ENCODE results near the gene WDSUB1. TPM values are rescaled to one million over a fixed set of nuclear protein-coding genes. Genes with fewer than 3 reads are reported as not detected.

Gene WDSUB1
- total RNA-seq, 1 experiment from 2014 or later, result 6.5 TPM

DNA sequence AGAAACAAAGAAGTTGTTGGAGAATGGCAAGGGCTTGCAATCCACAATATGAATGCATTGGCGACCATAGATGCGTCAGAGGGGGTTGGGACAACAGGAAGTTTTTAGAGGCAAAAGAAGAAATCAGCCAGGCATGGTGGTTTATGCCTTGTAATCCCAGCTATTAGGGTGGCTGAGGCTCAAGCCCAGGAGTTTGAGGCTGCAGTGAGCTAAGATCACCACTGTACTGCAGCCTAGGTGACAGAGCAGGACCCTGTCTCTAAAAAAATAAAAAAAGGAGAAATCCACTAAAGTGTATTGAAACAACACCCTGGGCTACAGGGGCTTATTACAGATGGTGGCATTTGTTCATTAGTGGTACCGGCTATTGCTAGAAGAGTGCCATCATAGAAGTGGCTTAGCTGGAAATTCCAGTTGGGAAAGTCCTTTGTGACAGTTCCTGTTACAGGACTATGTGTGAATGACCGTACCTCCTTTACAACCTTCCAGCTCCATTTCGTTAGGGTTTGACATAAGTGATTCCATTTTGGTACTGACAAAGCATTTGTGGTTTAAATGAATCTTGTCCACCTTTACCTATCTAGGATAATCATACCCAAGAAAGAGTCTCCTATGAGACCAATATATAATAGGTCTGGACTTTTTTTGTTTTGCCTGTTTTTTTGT is 10.7 kb upstream of the WDSUB1 start:
- ChIA-PET CTCF (interaction anchor here (1.1 kb wide), 1 partner anchor 10 kb away, joined by 4 read pairs; no protein-coding TSS in a partner anchor), POLR2A (interaction anchor here (0.6 kb wide), 1 partner anchor 1003 kb away, joined by 4 read pairs; no protein-coding TSS in a partner anchor)
- H3K4me3 Mint-ChIP-seq (ENCODE audit: unreplicated experiment), result no peak overlapping the region
- H3K27ac Mint-ChIP-seq (ENCODE audit: low read depth, unreplicated experiment), result no peak overlapping the region
- H3K4me1 Mint-ChIP-seq (ENCODE audit: insufficient read depth, unreplicated experiment), result no peaks in the 10 kb centered on the region
- no TSS peak for BruUV-seq (replicated peaks)
- H3K36me3 Mint-ChIP-seq (ENCODE audit: insufficient read depth, unreplicated experiment), result peaks cover 4% of the 10 kb centered on the region
- intact Hi-C loops (cut with micrococcal nuclease), result no loop called here
- TF ChIP-seq, protein P1, sequence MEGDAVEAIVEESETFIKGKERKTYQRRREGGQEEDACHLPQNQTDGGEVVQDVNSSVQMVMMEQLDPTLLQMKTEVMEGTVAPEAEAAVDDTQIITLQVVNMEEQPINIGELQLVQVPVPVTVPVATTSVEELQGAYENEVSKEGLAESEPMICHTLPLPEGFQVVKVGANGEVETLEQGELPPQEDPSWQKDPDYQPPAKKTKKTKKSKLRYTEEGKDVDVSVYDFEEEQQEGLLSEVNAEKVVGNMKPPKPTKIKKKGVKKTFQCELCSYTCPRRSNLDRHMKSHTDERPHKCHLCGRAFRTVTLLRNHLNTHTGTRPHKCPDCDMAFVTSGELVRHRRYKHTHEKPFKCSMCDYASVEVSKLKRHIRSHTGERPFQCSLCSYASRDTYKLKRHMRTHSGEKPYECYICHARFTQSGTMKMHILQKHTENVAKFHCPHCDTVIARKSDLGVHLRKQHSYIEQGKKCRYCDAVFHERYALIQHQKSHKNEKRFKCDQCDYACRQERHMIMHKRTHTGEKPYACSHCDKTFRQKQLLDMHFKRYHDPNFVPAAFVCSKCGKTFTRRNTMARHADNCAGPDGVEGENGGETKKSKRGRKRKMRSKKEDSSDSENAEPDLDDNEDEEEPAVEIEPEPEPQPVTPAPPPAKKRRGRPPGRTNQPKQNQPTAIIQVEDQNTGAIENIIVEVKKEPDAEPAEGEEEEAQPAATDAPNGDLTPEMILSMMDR (IDR thresholded peaks at IDR 0.05; ENCODE audit: unreplicated experiment), result no peak
- no peaks in the 10 kb centered on the region for H3K9me3 Mint-ChIP-seq (ENCODE audit: unreplicated experiment)
- H3K27me3 Mint-ChIP-seq (ENCODE audit: insufficient read depth, unreplicated experiment), result no peaks in the 10 kb centered on the region
- no peak for DNase-seq (ENCODE audit: unreplicated experiment)

DNA sequence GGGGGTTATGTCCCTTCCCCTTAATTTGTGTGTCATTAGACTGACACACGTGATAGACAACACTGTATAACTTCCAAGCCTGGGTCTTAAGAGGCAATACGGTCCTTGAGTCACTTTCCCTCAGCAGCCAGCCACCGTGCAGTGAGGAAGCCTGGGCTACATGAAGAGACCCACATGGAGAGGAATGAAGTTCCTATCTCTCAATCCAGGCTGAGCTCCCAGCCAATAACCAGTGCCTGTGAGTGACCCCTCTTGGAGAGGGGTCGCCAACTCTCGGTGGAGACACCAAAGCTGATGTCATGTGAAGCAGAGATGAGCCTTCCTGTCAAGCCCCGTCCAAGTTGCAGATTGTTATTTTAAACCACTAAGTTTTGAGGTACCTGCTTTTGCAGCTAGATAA is 5.7 kb upstream of the WDSUB1 start:
- TF ChIP-seq, protein P1 (IDR thresholded peaks at IDR 0.05; ENCODE audit: unreplicated experiment), result no peak
- ChIA-PET CTCF (no interaction called here), POLR2A (interaction anchor here (0.7 kb wide), 1 partner anchor 445 kb away, joined by 3 read pairs; no protein-coding TSS in a partner anchor)
- H3K4me1 Mint-ChIP-seq (ENCODE audit: insufficient read depth, unreplicated experiment), result peaks cover 17% of the 10 kb centered on the region
- no TSS peak for BruUV-seq (replicated peaks)
- DNase-seq (ENCODE audit: unreplicated experiment), result no peak
- intact Hi-C loops (cut with micrococcal nuclease), result no loop called here
- no peak overlapping the region for H3K27ac Mint-ChIP-seq (ENCODE audit: low read depth, unreplicated experiment)
- H3K9me3 Mint-ChIP-seq (ENCODE audit: unreplicated experiment), result no peaks in the 10 kb centered on the region
- peaks cover 6% of the 10 kb centered on the region for H3K36me3 Mint-ChIP-seq (ENCODE audit: insufficient read depth, unreplicated experiment)
- H3K27me3 Mint-ChIP-seq (ENCODE audit: insufficient read depth, unreplicated experiment), result no peaks in the 10 kb centered on the region
- H3K4me3 Mint-ChIP-seq (ENCODE audit: unreplicated experiment), result no peak overlapping the region

DNA sequence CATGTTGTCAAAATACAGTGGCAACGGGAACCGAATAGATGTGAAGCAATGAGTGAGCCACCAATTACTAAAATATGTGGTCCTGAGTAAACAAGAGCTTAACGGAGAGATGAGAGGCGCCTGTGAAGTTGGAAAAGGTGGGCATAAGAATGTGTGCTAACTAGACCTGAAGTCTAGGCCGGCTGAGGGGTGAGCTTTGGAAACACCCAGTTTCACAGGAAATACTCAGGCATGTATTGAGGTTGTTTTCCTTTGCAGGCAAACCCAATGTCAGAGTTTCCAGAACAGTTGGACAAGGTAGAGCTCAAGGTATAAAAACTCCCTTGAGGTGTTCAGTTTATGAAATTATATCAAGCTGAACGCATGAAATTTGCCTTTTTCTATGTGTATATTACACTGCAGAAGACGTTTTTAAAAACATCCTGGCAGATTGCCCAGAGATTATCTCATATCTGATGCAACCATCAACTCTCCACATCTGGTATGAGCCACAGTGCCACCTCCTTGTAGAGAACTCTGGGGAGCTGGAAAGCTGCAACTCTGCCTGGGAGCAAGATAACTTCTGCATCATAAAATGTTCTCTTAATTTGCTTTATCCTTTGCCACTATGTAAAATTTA is 3.9 kb upstream of the WDSUB1 start:
- intact Hi-C loops (cut with micrococcal nuclease), result no loop called here
- H3K4me1 Mint-ChIP-seq (ENCODE audit: insufficient read depth, unreplicated experiment), result peaks cover 18% of the 10 kb centered on the region
- peak; percentile 88 for DNase-seq (ENCODE audit: unreplicated experiment)
- H3K27me3 Mint-ChIP-seq (ENCODE audit: insufficient read depth, unreplicated experiment), result no peaks in the 10 kb centered on the region
- no peak overlapping the region for H3K4me3 Mint-ChIP-seq (ENCODE audit: unreplicated experiment)
- no peak overlapping the region for H3K27ac Mint-ChIP-seq (ENCODE audit: low read depth, unreplicated experiment)
- H3K9me3 Mint-ChIP-seq (ENCODE audit: unreplicated experiment), result no peaks in the 10 kb centered on the region
- ChIA-PET CTCF (interaction anchor here (1.2 to 1.4 kb wide), 3 partner anchors 22 to 465 kb away, joined by 3 to 4 read pairs (median 3); no protein-coding TSS in a partner anchor), POLR2A (interaction anchor here (0.6 to 1.9 kb wide), 8 partner anchors 9 to 1737 kb away, joined by 3 to 5 read pairs (median 4); no protein-coding TSS in a partner anchor)
- peaks cover 6% of the 10 kb centered on the region for H3K36me3 Mint-ChIP-seq (ENCODE audit: insufficient read depth, unreplicated experiment)
- no TSS peak for BruUV-seq (replicated peaks)
- TF ChIP-seq, protein P1 (IDR thresholded peaks at IDR 0.05; ENCODE audit: unreplicated experiment), result no peak

DNA sequence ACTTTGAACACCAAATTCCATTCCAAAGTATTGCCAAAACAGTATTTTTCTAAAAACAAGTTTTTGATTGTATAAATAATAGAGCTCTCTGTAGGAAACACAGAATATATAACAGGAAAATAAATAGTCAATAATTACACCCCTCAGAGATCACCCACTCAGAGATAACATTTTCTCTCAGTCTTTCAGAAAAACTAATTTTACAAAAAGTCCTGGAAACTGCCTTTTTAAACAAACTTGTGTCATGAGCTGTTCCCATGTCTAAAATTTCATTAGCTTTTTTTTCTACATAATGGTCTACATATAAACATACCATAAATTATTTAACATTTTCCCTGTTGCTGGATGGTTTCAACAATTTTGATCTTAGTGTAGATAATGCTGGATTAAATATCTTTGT is 1.2 kb upstream of the WDSUB1 start:
- CTCF ChIA-PET, result interaction anchor here (0.6 to 1.2 kb wide), 5 partner anchors 12 to 1398 kb away, joined by 3 to 4 read pairs (median 3); no protein-coding TSS in a partner anchor
- POLR2A ChIA-PET, result interaction anchor here (0.7 to 3.2 kb wide), 16 partner anchors 8 to 425 kb away, joined by 3 to 23 read pairs (median 4); partner anchors contain the start of gene MARCHF7
- Mint-ChIP-seq H3K36me3 (ENCODE audit: insufficient read depth, unreplicated experiment) (peaks cover 15% of the 10 kb centered on the region), H3K9me3 (ENCODE audit: unreplicated experiment) (no peaks in the 10 kb centered on the region), H3K27me3 (ENCODE audit: insufficient read depth, unreplicated experiment) (no peaks in the 10 kb centered on the region), H3K4me1 (ENCODE audit: insufficient read depth, unreplicated experiment) (peaks cover 26% of the 10 kb centered on the region), H3K27ac (ENCODE audit: low read depth, unreplicated experiment) (no peak overlapping the region), H3K4me3 (ENCODE audit: unreplicated experiment) (no peak overlapping the region)
- no peak for DNase-seq (ENCODE audit: unreplicated experiment)
- no TSS peak for BruUV-seq (replicated peaks)
- TF ChIP-seq, protein P1 (IDR thresholded peaks at IDR 0.05; ENCODE audit: unreplicated experiment), result no peak
- intact Hi-C loops (cut with micrococcal nuclease), result no loop called here
